GM19239 (cell line): Measurements from ENCODE around the gene MCM8.
A peak's percentile ranks its signal among the peaks of the same experiment; 100 is the strongest.

Experiments used
- DNase-seq: peaks from one replicate; pipeline ENCODE4 v3.0.0; 2011; ENCODE audit warnings: low spot score; ENCODE audit not compliant: insufficient read length
- FAIRE-seq: peaks from 2 replicates; lab custom pipeline; 2011; peaks lifted over from hg19 to GRCh38; lab: Jason Lieb, UNC

The MCM8 gene

DNA sequence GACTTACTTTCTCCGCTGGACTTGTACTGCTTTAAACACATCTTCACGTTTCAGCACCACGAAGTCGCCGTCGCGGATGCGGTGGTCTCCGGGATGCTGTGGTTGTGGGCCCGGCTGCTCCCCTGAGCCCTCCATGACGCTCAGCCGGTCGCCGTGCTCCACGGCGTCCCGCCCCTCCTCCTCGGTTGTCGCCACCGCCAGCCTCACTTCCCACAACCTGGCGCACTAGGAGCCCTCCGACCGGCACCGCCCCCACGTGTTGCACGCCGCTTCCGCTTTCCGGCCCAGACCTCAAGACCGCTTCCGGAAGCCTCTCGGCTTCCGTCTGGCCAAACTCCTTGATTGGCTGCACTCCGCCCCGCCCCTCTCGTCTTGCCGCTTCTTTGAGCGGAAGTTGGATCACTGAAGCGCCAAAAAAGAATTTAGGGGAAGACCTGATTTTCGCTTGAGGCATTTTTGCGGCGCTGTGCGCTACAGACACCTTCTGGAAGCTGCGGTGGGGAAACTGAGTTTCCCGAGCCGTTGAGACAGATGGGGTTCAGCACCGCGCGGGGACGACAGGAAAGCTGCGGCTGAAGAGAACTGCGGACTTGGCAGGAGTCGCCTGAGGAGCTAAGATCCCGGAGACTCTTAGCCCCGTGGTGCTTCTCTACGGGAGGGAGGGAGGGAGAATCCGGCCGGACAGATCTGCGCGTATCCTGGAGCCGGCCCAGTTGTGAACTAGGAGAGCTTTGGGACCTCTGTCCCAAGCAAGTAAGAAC, at the start of gene MCM8, which contains the start of gene TRMT6:
MCM8 (plus strand) TSS at position 382 of the 761 bp plus-strand sequence. CDS start 1,364 bp downstream, outside the sequence.
TRMT6 (minus strand) TSS at position 263 of the 761 bp plus-strand sequence; CDS start at position 135, 128 bp downstream.
- FAIRE-seq (peak; percentile 98), DNase-seq (peak; percentile 81)

DNA sequence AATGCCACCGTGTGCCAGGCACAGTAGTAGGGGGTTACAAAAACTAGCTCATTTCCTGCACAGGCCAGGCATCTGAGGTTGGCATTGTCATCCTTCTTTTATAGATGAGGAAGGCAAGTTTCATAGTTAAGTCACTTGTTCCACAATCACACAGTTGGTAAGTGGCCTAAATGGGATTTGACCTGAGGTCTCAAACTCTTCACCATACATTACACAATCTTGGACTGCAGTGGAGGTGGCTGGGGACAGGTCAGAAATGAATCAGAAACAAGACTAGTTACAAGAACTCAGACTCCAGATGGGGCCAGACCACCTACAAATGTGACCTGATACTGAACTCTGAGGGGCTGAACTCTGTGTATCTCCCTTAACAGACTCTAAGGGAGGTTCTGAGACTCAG, 49.5 kb upstream of the MCM8 start:
- FAIRE-seq (no peak), DNase-seq (no peak)

DNA sequence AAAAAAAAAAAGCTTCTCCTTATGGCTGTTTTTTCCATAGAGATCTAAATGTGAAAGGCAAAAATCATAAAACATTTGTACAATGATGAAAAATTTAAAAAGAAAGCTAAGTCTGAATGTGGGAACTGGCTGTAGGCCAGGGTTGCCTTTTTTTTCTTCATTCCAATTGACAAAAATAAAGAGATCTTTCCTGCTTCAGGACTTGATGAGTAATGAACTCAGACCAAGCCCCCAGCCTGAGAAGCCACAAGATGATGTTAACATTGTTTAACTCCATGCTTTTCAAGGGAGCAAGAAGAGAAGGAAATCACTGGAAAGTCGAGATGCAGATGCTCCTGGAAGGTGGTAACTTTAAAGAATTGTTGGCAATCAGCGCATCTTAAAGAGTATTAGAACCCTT, 41.5 kb upstream of the MCM8 start:
- DNase-seq (no peak), FAIRE-seq (no peak)

DNA sequence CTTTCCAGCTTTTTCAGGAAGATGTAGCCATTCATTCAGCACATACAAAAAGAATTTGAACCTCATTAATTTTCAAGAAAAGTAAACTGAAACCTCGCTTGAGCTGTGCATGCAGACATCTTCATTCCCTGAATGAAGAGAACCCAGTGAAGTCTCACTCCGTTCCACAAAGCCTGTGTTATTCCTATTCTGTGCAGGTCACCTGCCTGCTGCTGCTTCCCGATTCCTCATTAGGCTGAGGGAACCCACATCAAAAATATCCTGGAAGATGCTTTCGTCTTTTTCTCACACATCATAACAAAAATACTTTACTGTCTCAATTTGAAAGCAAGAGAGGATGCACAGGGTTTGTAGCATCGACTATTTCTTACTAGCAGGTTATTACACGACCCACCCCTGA, 40.3 kb upstream of the MCM8 start:
- no peak for FAIRE-seq
- DNase-seq: no peak

DNA sequence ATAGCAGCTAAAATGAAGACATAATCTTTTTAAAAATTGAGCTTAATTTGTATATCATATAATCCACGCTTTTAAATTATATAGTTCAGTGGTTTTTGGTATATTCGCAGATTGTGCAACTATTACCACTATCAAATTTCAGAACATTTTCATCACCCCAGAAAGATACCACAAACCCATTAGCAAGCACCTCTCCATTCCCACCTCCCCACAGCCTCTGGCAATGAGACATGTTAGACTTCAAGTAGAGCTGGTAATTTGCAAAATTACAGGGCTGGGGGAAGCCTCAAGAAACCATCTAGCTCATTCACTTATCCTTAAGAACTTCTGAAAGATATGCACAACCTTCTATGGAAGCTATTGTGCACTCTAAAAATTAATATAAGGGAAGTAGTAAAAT, 37.3 kb upstream of the MCM8 start:
- no peak for DNase-seq

DNA sequence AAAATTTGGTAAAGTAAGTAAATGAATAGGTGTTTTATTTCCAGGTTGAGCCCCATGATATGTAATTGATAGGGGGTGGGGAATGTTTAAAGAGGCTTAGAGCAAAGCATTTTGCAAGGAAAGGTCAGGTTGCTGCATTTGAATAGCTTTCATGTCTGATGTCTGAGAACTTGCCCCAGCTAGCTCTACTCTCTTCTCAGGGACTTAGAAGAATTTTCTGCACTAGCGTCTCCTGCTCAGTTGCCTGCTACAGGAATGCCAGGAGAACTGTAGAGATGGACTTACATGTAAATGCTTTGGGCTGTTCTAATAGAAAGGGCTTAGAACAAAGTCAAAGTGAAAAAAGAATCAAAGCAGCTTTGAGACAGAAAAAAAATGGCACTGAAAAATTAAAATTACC, 35.6 kb upstream of the MCM8 start:
- FAIRE-seq (no peak), DNase-seq (no peak)

More for the DNA sequence above, 37.3 kb upstream of the MCM8 start:
- FAIRE-seq: no peak

DNA sequence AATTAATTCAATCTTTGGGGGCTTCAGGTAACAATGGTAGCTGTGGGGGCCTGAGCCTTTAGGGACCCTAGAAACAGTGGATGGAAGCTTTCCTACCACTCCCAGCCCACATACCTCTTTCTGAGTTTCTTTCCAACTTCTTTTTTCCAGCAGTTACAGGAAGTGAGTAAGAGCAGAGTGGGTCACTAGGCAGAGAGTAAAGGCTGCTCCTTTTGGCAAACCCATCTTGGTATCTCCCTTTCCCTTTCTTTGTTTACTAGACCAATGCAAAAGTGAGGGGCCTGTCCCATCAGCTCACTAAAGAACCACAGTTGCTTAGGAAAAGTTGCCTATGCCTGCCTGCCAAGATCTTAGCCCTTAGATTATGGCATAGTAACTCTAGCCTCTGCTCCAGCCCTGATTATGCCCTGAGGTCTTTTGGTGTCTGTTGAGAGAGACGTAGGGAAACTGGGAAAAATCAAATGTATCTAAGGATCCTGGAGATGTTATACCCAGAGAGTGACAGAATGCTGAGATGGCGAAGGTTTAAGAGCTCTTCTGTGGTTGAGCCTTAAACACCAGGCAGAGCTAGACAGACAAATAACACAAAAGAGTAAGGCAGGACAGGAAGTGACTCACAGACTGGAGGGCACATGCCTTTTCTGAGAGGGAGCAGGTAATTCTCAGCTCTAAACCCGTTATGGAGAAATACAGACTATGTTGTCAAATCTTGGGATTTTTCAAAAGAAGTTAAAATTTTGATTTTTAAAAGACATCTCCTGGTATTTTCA, 31.4 kb upstream of the MCM8 start:
- FAIRE-seq (no peak), DNase-seq (no peak)

DNA sequence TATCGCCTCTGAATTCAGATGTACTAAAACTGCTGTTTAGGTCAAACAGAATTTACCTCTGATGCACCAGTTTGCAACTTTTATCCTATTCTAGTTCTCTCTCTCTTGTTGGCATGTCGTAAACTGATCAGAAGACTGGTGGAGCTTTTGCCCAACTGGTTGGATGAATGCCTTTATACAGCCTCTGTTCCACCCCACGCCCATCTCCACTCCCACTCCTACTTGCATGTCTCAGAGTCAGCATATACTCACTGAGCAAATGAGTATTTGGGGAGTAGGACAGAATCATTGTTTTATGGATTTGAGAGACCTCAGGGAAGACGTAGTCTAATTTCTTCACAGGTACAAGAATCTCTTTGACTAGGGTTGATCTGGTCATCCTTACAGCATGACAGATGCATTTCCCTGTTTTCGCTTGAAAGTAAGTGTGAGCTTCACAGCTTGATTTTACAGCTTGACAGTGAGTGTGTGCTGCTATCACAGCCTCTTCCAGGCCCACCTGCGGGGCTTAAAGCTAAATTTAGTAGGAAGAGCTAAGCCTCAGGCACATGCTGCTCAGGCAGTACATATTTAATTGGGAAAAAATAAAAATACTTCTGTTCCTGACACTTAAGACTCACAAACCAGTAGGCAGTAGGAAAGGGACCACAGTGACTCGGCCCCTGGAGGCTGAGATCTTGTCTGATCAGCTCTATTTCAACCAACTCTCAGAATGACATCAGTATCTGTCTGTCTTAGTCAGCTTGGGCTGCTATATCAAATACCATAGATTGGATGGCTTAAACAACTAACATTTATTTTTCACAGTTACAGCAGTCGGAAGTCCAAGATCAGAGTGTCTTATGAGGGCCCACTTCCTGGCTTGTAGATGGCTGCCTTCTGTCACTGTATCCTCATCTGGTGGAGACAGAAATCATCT, 30.6 kb upstream of the MCM8 start:
- DNase-seq (no peak), FAIRE-seq (no peak)

DNA sequence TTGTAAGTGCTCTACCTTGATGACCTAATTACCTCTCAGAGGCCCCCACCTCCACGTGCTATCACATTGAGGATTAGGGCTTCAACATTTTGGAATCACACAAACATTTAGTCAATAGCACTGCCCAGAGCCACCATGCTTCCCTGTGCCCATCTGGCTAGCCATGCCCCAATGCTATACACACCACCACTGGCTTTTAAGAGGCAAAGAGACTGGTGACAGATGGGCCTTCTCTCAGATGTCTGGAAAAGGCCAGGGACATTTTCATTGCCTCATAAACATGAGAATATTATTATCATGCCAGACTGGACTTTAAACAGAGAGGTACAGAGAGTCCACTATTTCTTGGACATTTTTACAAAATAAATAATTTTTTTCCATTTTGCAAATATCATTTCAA, 29.9 kb upstream of the MCM8 start:
- FAIRE-seq (no peak), DNase-seq (no peak)

DNA sequence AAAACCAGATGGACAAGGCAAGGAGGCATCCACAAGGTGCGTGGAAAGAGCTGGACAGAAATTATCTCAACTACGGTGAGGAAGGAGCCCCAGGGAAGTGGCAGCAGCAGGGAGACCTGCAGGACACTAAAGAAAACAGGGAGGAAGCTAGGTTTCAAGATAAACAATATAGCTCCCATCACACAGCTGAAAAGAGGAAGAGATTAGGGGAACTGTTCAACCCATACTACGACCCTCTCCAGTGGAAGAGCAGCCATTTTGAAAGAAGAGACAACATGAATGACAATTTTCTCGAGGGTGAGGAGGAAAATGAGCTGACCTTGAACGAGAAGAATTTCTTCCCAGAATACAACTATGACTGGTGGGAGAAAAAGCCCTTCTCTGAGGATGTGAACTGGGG, 27.0 kb upstream of the MCM8 start:
- FAIRE-seq: no peak

DNA sequence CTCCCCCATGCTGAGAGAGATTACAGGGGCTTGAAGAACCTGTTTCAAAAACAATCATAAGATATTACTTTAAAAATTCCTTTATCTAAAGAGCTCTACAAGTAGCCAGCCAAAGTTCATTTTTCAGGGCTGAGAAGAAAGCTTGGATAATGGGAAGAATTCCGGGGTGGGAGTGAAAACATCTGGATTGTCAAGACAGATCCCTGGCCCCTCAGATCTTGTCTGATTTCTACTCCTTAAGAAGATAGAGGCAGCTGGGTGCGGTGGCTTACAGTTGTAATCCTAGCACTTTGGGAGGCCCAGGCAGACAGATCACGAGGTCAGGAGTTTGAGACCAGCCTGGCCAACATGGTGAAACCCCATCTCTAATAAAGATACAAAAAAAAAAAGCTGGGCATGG, 24.9 kb upstream of the MCM8 start:
- FAIRE-seq: no peak

More for the DNA sequence above, 27.0 kb upstream of the MCM8 start:
- no peak for DNase-seq

DNA sequence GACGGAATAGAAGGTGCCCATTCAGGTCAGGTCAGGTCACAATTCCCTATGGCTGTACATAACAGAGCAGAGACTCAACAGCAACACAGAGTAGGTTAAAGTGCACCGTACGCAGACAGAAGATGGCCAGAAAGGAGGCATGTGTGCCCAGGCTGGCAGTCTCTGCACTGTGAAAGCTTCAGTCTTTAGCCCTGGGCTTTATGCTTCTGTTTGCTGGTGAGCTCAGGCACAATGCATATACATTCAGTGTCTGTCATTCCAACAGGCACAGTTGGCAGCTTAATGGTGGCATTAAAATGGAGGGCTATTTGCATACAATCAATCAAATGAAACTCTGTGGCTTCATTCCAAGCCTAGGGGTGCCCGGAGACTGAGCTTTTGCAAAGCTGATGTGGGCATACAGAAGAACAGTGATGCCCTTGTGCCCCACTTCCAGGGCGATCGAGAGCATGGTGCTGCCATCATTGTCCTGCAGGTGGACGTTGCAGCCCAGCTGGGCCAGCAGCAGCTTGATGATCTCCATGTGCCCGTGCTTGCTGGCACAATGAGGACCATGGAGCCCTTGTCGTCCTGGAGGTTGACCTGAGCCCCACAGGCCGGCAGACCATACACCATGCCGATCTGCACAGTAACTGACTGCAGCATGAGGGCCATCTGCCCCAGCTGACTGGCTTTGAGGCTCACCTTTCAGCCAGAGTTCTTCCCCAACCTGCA, 22.5 kb upstream of the MCM8 start:
- no peak for DNase-seq
- no peak for FAIRE-seq

More for the DNA sequence above, 24.9 kb upstream of the MCM8 start:
- no peak for DNase-seq

DNA sequence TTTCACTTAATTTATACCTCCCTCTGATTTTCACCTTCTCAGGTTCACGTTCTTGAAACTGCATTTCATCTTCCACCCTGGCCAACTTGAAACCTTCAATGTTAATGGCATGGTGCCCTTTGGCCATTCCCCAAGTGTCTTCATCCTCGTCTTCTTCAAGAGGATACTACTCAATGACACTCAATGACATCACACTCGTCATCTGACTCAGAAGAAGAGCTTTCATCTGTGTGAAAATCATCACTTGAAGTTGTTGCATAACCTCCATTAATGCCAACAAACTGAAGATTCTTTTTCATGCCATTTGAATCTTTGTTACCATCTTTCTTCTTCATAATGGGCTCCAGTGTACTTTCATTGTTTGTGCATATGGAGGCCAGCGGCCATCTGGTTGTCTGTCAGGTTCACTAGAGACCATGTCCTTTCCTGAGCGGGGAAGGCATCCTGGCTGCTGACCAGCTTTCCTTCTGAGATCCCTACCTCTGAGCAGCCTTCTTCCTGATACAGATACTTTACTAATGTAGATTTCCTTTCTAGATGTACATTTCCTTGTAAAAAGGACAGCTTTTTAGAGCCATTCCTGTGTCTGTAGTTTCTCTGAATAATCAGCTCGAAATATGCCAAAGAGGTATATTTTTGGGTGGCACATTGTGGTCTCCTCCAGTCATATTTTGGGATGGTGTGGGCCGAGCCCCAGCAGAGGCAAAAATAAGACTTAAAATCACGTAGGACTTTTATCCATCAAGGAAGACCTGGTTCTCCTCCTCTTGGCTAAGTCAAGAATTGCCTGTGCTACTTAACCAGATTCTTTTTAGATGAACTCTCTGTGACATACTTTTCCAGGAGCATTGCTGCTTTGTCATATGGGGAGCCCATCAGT, 21.4 kb upstream of the MCM8 start:
- DNase-seq (no peak), FAIRE-seq (no peak)

DNA sequence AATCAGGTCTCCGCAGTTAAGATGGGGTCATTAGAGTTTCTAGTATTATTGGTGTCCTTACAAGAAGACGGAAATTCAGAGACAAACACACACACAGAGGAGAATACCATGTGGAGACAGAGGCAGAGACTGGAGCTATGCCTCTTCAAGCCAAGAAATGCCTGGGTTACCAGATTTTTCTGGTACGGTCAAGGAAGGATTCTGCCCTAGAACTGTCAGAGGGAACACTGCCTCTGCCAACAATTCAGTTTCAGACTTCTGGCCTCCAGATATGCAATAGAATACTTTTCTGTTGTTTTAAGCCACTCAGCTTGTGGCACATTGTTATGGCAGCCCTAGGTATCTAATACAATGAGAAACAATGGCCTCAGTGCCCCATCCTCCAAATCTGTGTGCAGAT, 19.0 kb upstream of the MCM8 start:
- FAIRE-seq: no peak
- no peak for DNase-seq

DNA sequence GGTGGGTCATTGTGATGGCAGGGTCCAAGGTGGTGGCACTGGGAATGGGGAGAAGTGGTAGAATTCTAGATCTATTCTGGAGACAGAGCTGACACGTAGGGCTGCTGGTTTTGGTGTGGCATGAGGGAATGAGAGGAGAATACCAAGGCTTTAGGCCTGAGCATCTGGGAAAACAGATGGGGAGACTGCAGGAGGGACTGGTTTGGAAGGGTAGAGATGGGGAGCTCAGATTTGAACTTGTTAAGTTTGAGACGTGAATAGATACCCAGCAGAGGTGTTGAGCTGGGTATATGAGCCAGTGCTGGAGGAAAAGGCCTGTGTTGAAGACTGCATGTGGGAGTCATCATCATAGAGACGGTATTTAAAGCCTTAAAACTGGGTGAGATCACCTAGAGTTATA, 17.7 kb upstream of the MCM8 start:
- no peak for FAIRE-seq
- DNase-seq: no peak

DNA sequence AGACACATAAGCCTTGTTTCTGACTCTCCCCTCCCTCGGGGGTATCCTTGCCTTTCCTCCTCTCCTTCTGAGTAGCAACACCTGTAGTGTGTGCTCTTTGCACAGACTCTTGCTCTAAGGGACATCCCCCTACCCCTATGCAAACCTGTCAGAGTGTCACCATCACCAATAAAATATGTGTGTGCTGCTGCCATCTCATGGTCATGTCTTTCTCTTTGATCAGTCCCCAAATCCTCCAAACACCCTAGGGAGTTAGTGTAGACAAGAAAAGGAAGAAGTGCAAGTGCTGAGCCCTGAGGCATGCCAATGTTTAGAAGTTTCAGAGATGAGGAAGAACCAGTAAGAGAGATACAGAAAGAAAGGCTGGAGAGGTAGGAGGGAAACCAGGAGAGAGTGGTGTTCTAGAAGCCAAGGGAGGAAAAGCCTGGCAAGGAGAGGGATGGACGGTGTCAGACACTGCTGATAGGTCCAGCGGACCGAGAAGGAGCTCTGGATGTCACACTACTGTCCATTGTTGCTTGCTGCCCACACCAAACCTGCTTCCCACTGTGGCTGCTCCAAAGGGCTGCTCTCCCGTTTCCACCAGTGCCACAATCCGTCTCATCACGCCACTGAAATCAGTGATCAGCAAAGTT, 16.5 kb upstream of the MCM8 start:
- FAIRE-seq (no peak), DNase-seq (no peak)

DNA sequence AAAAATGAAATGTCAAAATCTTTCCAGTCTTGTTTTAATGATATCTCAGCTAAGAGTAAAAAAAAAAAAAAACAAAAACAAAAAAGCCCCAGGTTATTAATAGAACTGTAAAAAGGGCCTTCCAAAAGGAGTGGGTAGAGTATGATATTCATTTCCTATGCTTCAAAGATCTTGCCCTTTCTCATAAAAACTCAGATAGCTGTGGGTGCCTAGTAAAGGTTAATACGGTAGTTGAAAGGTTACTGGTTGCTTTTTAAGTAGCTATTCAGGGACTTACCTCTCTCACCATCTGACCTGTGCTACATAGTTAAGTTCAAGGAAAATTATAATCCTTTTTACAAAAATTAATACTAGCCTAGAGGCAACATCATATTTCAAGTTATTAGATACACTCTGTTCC, 15.1 kb upstream of the MCM8 start:
- FAIRE-seq (no peak), DNase-seq (no peak)

DNA sequence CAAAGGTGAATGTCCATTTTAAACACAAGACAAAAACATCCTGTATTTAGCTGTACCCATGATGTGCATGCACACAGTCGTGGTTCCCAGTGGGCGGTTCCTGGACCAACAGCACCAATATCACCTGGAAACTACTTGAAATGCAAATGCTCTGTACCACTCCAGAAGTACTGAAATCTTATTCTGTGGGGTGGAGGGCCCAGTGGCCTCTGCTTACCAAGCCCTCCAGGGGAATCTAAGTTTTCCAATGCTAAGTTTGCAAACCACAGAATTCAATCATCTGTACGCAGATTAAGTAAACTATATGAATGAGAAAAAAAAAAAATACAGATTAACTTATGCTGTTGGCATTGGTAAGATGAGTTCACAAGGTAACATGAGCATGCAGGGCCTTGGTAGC, 14.2 kb upstream of the MCM8 start:
- DNase-seq: no peak
- no peak for FAIRE-seq
